EL (cell line): ENCODE data around the gene ECPAS.
A peak's percentile ranks its signal among the peaks of the same experiment; 100 is the strongest.
"Not testable (repeated sequence)": the region's sequence is repeated elsewhere in the genome, so short reads cannot be mapped to it uniquely, and the experiment has no call there.

Source experiments
- DNase-seq: peaks from one replicate; pipeline ENCODE4 v3.0.0-alpha.2; 2016

ECPAS gene

DNA sequence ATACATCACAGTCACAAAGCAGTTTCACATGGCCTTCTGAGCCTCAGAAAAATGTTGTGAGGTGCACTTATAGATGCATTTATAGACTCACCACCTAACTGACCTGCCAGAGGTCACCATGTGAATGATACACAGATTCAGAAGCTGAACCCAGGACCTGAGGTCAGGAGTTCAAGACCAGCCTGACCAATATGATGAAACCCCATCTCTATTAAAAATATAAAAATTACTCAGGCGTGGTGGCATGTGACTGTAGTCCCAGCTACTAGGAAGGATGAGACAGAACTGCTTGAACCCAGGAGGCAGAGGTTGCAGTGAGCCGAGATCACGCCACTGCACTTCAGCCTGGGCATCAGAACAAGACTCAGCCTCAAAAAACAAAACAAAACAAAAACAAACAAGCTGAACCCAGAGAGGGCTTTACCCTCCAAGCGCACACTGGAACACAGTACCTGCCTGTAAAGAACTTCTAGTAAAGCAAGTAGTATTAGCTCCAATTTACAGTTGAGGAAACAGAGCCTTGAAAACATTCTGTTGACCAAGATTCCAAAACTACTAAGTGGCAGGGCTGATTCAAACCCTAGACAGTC lies 16.3 kb downstream of the ECPAS start:
- no peak for DNase-seq

DNA sequence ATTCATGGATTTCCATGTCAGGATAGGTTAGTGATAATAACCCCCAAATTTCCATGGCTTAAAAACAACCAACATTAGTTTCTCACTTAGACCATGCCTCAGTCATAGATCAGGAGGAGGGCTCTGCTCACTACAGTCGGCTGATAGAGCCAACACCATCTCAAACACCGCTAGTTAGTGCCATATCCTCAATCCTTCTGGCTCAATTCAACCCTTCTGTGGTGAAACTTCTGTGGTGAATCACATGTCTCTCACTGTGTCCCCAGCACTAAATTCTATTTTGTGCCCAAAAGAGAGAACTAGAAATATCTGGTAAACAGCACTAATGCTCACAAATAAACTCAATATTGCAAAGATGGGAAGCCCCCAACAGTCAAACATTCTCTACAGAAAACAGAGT lies 21.1 kb downstream of the ECPAS start:
- no peak for DNase-seq

DNA sequence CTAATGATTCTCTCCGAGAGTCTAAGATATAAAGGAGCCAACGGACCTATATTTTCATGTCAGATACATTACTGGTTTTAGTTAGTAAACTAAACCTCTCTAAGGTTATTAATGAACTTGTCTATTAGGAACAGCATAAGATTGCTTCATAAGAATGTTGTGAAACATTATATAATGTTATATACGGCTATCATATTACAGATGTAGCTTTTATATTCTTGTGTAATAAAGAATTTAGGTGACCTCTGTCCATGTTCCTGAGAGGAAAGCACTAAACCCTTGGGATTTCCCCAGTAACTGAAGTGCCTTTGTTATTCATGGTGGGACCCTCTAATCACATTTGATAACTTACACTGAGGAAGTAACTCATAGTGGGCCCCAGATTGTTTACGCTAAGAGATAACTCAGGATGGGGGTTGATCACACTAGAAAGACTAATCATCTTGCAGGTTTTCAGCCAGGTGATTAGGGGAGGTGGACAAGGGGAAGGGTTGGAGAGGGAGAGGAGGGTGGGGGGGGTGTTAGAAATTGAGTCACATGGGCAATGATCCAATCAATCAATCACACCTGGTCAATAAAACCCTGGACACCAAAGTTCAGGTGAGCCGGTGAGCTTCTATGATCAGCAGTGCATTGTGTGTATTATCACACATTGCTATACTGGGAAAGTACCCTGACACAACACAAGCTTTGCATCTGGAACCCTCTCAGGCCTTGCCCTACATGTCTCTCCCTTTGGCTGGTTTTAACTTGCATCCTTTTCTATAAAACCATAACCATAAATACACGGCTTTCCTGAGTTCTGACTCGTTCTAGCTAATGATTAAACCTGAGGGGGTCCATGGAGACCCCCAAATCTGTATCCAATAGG lies 25.8 kb downstream of the ECPAS start:
- DNase-seq, result no peak

DNA sequence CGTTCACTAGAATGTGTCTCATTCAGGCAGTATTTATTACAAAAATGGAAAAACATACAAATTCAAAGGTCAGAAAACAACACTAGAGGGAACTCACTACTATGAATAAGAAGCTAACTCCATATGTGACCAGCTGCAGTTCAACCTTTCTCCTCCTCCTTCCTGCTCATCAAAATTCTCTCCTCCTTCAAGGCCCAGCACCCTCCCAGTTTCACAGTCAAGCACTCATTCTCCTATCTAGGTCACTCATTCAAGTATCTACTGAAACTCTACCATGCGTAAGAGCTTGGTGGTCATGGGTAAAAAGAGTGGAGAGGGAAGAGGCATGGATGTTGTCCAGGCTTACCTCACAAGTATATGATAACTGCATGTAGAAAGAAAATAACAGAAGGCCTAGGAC lies 27.7 kb downstream of the ECPAS start:
- DNase-seq, result no peak

DNA sequence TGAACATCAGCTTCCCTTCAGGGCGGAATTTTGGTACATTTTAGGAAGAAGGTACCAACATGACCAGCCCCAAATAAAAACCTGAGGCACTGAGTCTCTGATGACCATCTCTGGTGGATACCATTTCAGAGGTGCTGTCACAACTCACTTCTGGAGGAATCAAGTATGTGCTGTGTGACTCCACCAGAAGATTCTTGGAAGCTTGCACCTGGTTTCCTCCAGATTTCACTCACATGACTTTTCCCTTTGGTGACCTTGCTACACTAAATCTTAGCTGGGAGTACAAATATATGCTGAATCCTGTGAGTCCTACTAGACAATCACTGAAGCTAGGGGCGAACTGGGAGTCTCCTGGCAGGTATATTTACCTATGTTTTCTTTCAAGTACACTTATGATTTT lies 28.5 kb downstream of the ECPAS start:
- DNase-seq, result no peak

DNA sequence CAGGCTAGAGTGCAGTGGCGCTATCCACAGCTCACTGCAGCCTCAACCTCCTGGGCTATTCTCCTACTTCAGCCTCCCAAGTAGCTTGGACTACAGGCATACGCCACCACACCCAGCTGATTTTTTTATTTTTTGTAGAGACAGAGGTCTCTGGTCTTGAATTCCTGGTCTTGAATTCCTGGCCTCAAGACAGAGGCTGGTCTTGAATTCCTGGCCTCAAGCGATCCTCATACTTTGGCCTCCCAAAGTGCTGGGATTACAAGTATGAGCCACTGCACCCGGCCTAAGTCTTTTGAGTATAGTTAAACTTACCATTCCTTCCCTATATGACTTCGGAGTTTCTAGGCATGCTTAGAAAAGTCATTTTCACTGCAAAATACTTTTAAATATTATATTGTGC lies 29.4 kb downstream of the ECPAS start:
- no peak for DNase-seq

DNA sequence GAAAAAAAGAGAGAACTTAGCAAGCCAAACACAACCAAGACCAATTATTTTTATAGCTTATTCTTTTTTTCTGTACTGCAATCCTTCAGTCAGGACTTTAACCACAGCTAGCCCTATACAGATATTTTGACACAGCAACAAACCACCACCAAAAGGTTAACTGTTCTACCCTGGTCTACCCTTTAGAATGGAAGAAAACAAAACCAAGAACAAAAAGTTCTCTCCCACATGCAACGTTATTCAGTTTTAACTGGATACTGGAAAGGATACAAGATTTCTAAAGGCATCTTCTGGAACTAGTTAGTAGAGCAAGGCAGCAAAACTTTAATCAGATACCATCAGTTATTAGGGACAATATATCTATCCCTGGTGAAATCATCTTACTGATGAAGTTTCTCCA lies 32.6 kb downstream of the ECPAS start:
- no peak for DNase-seq

DNA sequence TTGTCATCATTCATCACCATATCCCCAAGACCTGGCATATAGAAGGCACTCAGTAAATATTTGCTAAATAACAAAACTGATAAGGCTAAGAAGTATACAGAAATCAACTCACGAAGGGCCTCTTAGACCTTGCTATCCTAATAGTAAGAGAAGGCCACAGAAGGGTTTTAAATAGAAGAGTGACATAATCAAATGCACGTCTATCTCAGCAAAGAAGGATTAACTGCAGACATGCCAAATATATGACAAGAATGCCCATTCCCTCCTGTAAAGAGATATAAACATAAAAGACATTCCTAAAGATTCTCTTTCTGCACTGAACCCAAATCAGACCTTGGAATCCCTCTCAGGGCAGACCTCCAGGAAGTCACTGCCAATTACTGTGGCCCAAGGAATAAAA lies 34.1 kb downstream of the ECPAS start:
- no peak for DNase-seq

DNA sequence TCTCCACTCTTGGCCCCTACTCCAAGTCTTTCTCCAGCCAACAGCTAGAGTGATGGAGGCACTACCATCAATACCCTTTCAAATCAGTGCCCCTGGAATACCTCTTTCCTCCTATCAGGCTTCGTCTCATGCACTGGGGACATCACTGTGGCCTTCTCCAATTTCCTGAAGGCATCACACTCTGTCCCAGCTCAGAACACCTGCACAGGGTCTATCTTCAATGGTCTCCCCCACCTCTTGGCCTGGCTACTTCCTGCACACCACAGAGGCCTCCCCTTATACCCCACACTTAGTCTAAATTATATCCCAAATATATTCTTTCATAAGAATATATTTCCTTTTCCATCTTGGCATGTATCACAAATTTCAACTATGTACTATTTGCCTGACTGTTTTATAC lies 34.5 kb downstream of the ECPAS start:
- no peak for DNase-seq

DNA sequence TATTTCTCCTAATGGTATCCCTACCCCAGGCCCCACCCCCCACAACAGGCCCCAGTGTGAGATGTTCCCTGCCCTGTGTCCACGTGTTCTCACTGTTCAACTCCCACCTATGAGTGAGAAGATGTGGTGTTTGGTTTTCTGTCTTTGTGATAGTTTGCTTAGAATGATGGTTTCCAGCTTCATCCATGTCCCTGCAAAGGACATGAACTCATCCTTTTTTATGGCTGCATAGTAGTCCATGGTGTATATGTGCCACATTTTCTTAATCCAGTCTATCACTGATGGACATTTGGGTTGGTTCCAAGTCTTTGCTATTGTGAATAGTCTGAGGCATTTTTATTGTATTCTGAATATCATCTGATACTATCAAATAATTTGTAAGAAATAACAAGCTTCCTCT lies 38.4 kb downstream of the ECPAS start:
- not testable (repeated sequence) for DNase-seq

DNA sequence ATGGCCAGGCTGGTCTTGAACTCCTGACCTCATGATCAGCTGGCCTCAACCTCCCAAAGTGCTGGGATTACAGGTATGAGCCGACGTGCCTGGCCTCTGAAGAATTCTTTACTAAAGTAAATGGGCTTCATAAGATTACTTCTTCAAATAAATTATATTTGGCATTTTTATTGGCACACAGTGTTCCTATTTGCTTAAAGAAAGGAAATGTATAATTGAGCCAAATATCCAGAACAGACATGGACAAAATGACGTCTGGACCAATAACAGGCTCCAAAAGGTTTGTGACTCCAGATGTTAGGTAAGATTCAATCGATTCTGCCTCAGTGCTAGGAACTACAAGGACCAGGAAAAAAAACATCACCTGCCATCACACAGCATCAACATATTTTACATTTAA lies 40.7 kb downstream of the ECPAS start:
- no peak for DNase-seq

DNA sequence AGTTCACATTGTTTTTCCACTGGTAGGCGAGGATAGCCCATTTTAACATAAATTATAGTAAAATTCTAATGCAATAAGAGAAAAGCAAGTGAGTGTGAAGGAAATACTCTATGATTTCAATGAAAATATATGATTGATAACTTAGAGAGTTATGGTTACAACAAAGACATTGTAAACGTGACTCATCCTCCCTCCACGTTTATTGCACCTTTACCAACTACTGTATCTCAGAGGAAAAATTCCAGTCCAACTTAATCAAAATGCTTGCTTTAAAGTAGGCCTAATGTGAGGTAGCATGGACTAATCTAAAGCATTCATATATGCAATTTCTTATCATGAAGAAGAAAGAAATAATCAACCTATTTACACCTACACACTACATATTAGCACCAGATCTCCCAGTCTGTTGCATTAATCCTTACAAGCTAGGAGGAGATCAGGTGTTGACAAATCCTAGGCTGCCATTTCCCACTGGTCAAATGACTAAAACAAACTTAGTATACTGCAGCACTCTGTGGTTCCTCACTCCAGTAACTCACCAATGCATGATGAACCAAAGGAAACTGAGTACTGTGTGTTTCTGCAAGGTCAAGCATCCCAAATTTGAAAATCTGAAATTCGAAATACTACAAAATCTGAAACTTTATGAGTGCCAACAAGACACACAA lies 41.7 kb downstream of the ECPAS start:
- no peak for DNase-seq

DNA sequence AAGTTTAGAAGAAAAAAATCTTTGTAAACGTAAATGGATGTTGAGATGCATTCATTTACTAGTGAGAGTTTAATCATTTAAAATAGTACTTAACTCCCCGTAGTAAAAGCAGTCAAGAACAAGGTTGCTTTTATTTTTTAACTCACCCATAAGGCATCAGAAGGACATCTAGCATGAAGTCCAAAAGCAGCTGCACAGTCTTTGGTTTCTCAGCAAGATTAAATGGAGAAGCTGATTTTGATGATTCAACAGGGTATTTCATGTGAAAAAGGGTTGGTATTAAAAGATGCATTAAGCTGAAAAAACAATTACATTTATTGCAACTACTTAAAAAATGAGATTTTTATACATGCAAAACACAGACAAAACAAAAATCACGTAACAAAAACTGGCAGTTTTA lies 44.0 kb downstream of the ECPAS start:
- DNase-seq, result no peak

DNA sequence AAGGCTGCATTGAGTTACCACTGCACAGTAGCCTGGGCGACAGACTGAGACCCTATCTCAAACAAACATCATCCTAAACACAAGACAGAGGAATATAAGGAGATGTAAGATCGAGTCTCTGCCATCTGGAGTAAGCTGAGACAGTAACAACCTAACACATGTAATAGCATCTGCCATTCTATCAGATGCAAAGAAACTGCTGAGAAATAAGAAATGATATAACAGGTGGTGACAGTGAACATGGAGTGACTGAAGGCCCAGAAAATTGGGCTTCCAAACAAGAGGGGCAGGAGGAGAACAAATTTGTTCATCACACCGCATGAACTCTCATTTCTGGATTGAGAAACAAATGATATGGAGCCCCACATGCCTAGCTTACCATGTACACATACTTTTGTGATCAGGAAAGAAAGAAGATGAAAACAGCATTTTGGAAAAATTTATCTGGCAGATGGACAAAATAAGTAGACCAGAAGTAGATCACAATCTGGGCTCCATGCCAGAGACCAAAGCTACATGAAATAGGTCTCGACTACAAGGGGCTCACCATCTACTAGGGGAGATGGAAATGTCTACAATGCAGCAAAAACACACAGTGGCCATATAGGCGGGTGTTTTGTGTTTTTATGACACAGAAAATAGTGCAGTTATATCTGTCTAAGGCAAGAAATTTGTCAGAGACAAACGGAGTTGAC lies 45.5 kb downstream of the ECPAS start:
- DNase-seq, result peak; percentile 8

DNA sequence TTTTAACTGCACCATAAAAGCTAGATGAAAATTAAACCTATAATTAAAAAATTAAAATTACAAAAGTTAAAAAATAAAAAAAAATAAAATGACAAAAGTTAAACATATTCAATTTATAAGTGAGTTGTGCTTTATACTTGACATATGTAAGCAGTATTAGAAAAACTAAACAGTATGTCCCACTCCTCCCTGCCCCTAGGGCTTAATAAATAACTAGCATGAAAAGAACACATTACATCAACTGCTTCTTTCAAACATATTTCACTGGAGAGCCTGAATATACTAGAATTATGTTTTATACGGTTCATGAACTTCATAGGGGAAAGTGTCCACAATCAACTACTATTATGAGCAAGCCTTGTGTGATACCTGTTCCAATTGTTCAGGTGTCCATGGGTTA lies 47.6 kb downstream of the ECPAS start:
- DNase-seq, result no peak

DNA sequence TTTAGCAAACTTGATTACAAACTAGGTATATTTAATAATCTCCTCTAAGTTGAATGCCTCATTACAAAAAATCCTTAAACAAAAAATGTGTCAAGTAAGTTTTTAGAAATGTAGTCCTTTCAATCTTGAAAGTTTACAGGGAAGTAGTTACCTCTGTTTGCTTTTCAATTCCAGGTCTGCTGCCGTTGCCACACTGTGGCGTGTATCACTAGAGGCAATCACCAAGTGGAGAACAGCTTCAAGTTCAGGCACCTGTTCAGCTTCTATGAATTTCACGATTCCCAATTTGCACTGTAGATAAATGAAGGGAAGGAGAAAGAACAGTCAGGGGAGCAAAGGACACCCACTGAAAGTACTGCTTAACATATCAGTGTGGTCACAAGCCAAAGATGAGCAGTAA lies 51.1 kb downstream of the ECPAS start:
- DNase-seq, result no peak

DNA sequence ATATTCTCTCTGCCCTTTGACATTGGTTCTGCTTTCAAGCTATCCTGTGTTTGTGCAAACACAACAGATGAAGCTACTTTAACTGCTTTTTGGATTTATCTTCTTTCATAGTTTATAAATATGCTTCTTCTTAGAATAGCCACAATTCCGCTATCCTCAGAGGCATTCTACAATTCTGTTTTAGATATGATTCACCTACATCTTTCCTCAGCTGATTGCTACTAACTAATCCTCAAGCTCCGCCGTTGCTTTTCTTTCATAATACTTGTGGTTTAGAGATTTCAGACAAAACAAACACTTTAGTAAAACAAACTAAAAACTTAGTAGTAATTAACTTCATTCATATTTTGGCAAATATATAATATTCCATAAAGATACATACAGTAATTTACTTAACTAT lies 52.5 kb downstream of the ECPAS start:
- no peak for DNase-seq

DNA sequence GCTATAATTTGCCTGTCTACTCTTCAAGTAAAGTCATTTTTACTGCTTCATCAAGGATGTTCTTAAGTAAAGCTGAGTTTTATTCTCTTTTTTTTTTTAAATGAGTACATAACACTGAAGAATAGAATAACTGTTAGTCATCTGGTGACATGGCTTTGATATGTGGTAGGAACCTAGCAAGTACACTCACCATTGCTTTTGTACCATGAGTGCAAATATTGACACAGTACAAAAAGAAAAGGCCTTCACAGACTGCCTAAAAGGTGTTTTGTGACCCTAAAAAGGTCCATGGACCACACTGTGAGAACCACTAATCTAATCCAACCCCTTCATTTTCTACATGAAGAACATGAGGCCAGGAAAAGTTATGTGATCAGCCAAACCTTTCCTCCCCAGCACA lies 55.0 kb downstream of the ECPAS start:
- peak; percentile 6 for DNase-seq

DNA sequence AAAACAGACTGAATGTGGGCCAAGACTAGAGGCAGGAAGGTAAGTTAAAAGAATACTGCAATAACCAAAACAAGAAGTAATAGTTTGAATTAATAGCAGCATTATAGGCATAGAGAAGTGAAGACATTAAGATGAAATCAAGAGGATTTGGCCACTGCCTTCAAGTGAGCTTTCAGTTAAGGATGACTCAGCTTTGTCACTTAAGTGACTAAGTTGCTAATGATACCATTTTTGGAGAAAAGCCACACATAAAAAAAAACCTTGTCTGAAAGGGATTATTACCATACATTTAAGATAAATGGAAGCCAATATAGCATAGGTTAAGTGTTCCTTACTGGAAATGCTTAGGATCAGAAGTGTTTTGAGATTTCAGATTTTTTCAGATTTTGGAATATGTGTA lies 57.0 kb downstream of the ECPAS start:
- peak; percentile 65 for DNase-seq

DNA sequence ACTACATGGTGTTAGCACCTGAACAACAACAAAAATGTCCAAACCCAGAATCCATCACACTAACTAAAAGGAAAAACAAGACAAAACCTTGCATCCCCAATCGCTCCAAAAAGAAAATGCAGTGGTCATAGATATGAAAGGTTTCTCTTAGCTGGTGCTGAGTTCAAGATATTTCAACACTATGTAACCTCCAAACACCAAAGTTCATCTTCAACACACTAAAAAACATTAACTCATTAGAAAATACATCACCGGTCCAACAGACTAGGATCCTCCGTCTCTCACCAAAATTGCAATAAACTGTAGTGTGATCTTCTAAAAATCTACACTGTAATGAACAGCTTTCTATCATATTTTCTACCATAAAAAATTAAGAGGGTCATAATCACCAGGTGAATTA lies 60.8 kb downstream of the ECPAS start:
- DNase-seq, result no peak

DNA sequence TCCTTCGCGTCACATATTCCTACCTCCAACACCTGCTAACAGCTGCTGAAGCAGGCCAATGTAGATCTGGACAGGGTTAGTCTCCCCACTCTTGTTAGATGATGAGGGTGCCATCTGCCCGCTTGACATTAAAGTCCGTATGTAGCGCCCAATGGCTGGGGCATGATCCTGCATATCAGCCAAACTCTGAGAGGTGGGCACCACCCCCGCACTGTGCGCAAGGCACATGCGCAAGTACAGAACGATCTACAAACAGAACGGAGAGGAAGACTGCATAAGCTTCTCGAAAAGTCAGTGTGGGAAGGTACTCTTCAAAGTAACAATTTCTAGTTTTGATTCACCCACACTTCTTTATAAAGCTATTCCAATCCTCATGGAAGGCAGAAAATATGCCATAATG lies 69.8 kb downstream of the ECPAS start:
- no peak for DNase-seq

DNA sequence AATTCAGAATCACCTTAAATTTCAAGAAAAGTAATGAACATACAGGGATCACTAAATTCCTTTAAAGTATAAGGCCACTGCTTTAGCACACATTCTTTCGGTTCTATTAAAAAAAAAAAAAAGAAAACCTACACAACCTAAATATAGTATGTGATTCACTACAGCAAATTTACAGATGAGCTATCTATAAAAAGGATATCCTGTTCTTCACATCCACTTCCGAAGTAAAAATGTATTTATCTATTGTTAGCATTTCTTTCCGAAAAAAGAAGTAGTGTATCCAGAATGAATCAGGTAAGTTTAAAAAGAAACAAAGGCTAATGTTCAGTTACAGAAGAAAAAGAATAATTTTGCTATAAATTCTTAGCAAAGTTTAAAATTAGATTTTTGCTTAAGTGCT lies 70.2 kb downstream of the ECPAS start:
- DNase-seq, result no peak

DNA sequence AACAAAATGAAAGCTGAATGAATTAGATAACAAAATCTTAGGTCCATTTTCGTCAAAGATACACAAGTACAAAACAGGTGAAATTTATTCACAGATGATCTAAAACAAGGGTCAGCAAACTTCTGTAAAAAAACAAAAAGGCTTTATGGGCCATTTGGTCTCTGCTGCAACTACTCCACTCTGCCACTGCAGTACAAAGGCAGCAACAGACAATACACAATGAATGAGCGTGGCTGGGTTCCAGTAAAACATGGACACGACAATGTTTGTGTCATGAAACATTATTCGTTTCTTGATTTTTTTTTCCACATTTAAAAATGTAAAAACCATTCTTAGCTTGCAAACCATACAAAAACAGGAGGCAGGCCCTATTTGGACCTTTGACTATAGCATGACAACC lies 71.9 kb downstream of the ECPAS start:
- DNase-seq, result no peak

DNA sequence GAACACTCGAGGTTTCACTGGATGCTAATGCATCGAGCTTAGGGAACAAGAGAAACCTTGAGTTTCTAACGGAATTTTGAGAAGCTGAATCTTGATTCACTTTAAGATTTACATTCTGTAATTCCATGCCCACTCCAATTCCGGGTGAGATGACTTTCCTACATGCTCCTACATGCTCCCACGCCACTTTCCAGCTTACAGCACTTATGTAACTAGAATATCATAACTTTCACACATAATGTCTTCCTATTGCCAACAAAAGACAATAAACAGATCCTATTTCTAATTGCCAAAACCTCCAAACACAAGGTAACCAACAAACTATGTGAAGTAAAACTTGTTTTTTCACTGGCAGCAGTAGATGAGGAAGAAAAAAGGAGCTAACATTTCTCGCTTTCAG lies 72.9 kb downstream of the ECPAS start:
- no peak for DNase-seq
